SU-DHL-6 (cell line): ENCODE results near the gene TRIP13.

Experiments used
- H2AFZ ChIP-seq: fragments of 200-600 bp; sonication (generic); 2 replicates; pipeline ENCODE4 v1.6.1; 2014; ENCODE audit warnings: low read depth, mild to moderate bottlenecking, moderate library complexity, mixed read lengths, antibody characterized with exemption, low read length; ENCODE audit not compliant: severe bottlenecking
- H3F3A ChIP-seq: fragments of 200-600 bp; shearing (Covaris generic); 2 replicates; pipeline ENCODE4 v1.6.0; 2016; ENCODE audit warnings: antibody characterized with exemption, mild to moderate bottlenecking; ENCODE audit not compliant: insufficient read depth
- H3K27ac ChIP-seq: fragments of 200-600 bp; sonication (generic); 2 replicates; pipeline ENCODE4 v1.5.1; 2016; ENCODE audit warnings: low read depth, mild to moderate bottlenecking, low read length, moderate library complexity, mixed read lengths
- H3K27me3 ChIP-seq: fragments of 200-600 bp; sonication (generic), shearing (Covaris generic); 2 replicates; pipeline ENCODE4 v1.6.0; 2014; ENCODE audit warnings: mild to moderate bottlenecking, low read length
- H3K36me3 ChIP-seq: fragments of 200-600 bp; sonication (generic); 2 replicates; pipeline ENCODE4 v1.6.1; 2014; ENCODE audit warnings: mild to moderate bottlenecking, low read length, mixed read lengths
- H3K4me2 ChIP-seq: fragments of 300-600, 200-600 bp; shearing (Covaris generic), sonication (generic); 2 replicates; pipeline ENCODE4 v1.6.0; 2014; ENCODE audit warnings: low read length, low read depth, mild to moderate bottlenecking; ENCODE audit not compliant: poor library complexity, severe bottlenecking
- H3K4me3 ChIP-seq: fragments of 200-600 bp; sonication (generic); 2 replicates; pipeline ENCODE4 v1.5.1; 2014; ENCODE audit warnings: antibody characterized with exemption, low read length, mild to moderate bottlenecking, mixed read lengths; ENCODE audit not compliant: insufficient read depth, poor library complexity, severe bottlenecking
- H3K79me2 ChIP-seq: fragments of 200-600 bp; sonication (generic); 2 replicates; pipeline ENCODE4 v1.6.1; 2014; ENCODE audit warnings: mild to moderate bottlenecking, low read length, moderate library complexity; ENCODE audit not compliant: insufficient read depth
- H3K9ac ChIP-seq: fragments of 200-600 bp; sonication (generic); 2 replicates; pipeline ENCODE4 v1.7.0; 2014; ENCODE audit warnings: mild to moderate bottlenecking, low read length
- H3K9me2 ChIP-seq: fragments of 200-600 bp; sonication (generic); replicated peaks from 2 replicates; pipeline ENCODE4 v1.6.1; 2014; ENCODE audit warnings: low read length; ENCODE audit not compliant: insufficient read depth
- H3K9me3 ChIP-seq: fragments of 200-600 bp; sonication (generic); 2 replicates; pipeline ENCODE4 v1.6.1; 2014; ENCODE audit warnings: low read length, mixed read lengths; ENCODE audit not compliant: insufficient read depth
- H4K20me1 ChIP-seq: fragments of 200-600 bp; sonication (generic); 2 replicates; pipeline ENCODE4 v1.6.1; 2014; ENCODE audit warnings: low read depth, mild to moderate bottlenecking, antibody characterized with exemption, low read length, moderate library complexity, mixed read lengths
- EZH2phosphoT487 ChIP-seq: fragments of 200-600 bp; sonication (generic), shearing (Covaris generic); conservative IDR thresholded peaks from 2 replicates; pipeline ENCODE4 v1.6.1; 2018; ENCODE audit warnings: mild to moderate bottlenecking, antibody characterized with exemption, low read length, moderate library complexity, mixed read lengths
- TF ChIP-seq, protein P1 (sequence below): fragments of 200-600 bp; sonication (generic); IDR thresholded peaks from one replicate; pipeline ENCODE4 v1.5.1; 2017; ENCODE audit warnings: antibody characterized with exemption, mild to moderate bottlenecking, low read length, moderate library complexity; ENCODE audit not compliant: insufficient read depth, poor library complexity, severe bottlenecking

TRIP13 gene

DNA sequence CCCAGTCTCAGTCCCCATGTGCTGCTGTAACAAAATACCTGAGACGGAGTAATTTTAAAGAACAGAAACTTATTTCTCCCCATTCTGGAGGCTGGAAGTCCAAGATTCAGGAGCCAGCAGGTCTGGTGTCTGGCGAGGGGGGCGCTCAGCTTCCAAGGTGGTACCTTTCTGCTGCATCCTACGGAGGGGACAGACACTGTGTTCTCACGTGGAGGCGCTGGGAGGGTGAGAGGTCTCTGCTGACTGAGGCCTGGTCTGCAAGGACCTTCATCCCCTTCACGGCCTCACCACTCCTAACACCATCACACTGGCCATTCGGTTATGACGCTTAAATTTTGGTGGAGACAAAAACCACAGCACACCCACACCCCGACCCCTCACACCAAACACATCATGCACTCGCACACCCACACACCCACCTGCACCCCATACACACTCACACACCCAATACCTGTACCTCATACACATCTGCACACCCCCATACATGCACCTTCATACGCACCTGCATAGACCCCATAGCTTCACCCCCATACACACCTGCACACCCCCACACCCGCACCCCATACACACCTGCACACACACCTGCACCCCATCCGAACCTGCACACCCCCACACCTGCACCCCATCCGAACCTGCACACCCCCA lies 32.1 kb upstream of the TRIP13 start:
- 0 out of 2 replicates have a peak, but pooled peaks cover 2% of the 10 kb centered on the region for H3F3A ChIP-seq
- H3K79me2 ChIP-seq = no peaks in the 10 kb centered on the region
- no peaks in the 10 kb centered on the region for H3K27me3 ChIP-seq
- H3K36me3 ChIP-seq = no peaks in the 10 kb centered on the region
- H3K9ac ChIP-seq = no peak overlapping the region
- H3K9me3 ChIP-seq = no peaks in the 10 kb centered on the region
- no peak overlapping the region for H3K27ac ChIP-seq
- no peak overlapping the region for H2AFZ ChIP-seq
- no peak overlapping the region for H3K4me3 ChIP-seq
- no peaks in the 10 kb centered on the region for H3K9me2 ChIP-seq
- TF ChIP-seq, protein P1, sequence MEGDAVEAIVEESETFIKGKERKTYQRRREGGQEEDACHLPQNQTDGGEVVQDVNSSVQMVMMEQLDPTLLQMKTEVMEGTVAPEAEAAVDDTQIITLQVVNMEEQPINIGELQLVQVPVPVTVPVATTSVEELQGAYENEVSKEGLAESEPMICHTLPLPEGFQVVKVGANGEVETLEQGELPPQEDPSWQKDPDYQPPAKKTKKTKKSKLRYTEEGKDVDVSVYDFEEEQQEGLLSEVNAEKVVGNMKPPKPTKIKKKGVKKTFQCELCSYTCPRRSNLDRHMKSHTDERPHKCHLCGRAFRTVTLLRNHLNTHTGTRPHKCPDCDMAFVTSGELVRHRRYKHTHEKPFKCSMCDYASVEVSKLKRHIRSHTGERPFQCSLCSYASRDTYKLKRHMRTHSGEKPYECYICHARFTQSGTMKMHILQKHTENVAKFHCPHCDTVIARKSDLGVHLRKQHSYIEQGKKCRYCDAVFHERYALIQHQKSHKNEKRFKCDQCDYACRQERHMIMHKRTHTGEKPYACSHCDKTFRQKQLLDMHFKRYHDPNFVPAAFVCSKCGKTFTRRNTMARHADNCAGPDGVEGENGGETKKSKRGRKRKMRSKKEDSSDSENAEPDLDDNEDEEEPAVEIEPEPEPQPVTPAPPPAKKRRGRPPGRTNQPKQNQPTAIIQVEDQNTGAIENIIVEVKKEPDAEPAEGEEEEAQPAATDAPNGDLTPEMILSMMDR = no peak
- TF ChIP-seq EZH2phosphoT487 = no peak
- H4K20me1 ChIP-seq = no peaks in the 10 kb centered on the region
- no peak overlapping the region for H3K4me2 ChIP-seq

DNA sequence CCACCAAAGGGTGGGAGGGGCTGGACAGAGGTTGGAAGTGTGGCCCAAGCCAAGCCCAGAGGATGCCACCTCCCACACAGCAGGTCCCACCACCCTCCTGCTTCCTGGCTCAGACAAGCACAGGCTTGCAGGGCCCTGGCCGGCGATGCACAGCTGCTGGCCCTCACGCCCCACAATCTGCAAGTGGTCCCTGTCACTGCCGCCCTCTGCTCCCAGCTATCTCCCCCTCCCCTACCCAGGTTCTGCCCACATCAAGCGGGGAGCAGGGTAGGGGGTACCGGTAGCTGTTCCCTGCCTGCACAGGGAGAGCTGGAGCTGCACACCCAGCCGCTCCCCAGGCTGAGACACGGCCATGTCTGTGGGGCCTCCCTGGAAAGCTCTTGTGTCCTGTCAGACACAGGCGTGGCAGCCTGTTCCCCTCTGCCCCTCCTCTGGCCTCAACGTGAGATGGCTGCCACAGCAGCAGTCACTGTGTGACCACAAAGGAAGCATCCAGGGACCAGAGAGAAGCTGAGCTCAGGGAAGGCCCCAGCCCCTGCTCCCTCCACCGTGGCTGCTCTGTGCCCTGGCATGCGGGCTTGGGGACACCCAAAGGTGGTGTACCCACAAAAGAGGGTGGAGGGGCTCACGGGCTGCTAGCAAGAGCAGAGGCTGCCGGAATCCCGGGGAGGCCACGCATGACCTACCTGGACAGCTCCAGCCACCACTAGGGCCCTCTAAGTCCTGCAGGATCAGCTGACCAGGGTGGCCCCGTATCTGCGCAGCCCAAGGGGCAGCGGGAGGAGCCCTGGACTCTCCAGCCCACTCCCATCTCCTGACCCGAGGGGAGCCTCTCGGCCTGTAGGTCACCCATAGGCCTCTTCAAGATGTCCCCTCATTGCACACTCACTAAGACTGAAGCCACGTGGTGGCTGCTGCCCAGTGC lies 31.0 kb upstream of the TRIP13 start:
- Histone ChIP-seq H3K9me3 (no peaks in the 10 kb centered on the region), H2AFZ (no peak overlapping the region), H3K27me3 (no peaks in the 10 kb centered on the region), H3K4me2 (no peak overlapping the region), H3K9me2 (no peaks in the 10 kb centered on the region), H3K36me3 (no peaks in the 10 kb centered on the region), H3F3A (0 out of 2 replicates have a peak, but pooled peaks cover 2% of the 10 kb centered on the region), H3K4me3 (no peak overlapping the region), H3K9ac (no peak overlapping the region), H3K79me2 (no peaks in the 10 kb centered on the region), H3K27ac (no peak overlapping the region), H4K20me1 (no peaks in the 10 kb centered on the region)
- TF ChIP-seq, protein P1 = no peak
- TF ChIP-seq EZH2phosphoT487 = no peak

DNA sequence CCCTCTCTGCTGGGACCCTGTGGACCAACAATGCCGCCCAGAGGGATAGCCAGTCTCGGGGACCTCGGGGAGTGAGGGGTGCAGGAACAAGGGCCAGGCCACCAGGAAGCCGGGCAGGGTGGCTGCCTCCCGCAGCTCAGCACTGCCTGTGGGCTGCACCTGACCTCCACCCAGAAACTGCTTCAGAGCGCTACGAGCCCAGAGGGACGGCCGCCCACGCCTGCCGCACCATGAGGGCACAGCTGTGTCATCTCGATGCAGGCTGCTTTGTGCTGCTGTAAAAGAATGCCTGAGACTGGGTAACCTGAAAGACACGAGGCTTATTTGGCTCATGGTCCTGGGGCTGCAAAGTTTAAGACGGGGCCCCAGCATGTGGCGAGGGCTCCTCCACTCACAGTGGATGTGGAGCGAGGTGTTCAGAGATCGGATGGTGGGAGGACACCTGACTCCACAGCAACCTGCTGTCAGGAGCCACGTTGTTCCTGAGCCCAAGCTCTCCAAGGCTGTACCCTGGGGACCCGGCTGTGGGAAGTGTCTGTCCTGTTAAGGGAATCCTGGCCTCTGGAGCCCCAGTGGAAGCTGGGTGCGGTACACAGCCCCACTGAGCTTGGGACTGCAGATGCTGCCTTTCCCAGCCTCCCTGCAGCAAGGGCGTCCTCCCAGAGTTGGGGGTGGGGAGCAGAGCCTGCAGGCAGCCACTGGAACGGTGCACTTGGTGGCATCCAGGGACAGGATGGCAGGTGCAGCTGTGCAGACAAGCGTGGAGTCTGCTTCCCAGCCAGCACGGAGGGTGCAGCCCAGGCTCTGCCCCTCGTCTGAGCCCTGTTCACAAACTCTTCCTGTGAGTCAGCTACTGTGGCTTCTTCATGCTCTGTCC lies 30.1 kb upstream of the TRIP13 start:
- no peak overlapping the region for H3K9ac ChIP-seq
- H3K36me3 ChIP-seq = no peaks in the 10 kb centered on the region
- H2AFZ ChIP-seq = no peak overlapping the region

More for the DNA sequence above, 30.1 kb upstream of the TRIP13 start:
- Histone ChIP-seq H3K27me3 (no peaks in the 10 kb centered on the region), H3K27ac (no peak overlapping the region), H4K20me1 (no peaks in the 10 kb centered on the region), H3K79me2 (no peaks in the 10 kb centered on the region), H3K4me2 (no peak overlapping the region), H3K9me2 (no peaks in the 10 kb centered on the region), H3F3A (0 out of 2 replicates have a peak, but pooled peaks cover 2% of the 10 kb centered on the region), H3K4me3 (no peak overlapping the region), H3K9me3 (no peaks in the 10 kb centered on the region)
- no peak for TF ChIP-seq EZH2phosphoT487
- TF ChIP-seq, protein P1 = no peak
